Fibroblast of villous mesenchyme (primary cell): ENCODE results near the gene ZC3H4. TPM values are rescaled to one million over a fixed set of nuclear protein-coding genes. Genes with fewer than 3 reads are reported as not detected.

ENCODE experiments used
- DNase-seq: peaks from one replicate; pipeline ENCODE4 v3.0.0-alpha.2; 2010; ENCODE audit warnings: low read depth
- H3K4me3 ChIP-seq: 2 replicates; pipeline ENCODE4 v1.5.1; 2011; ENCODE audit warnings: low read depth, mild to moderate bottlenecking, low read length
- CTCF ChIP-seq: IDR thresholded peaks from 2 replicates; pipeline ENCODE4 v1.5.1; 2012; ENCODE audit warnings: low read depth, mild to moderate bottlenecking, low read length; ENCODE audit not compliant: insufficient read depth
- total RNA-seq: library from RNA; depleted of rRNA; stranded (reverse); fragments of >200 nt; gene quantifications from 2 replicates; pipeline ENCODE4 v1.2.3, GENCODE V29; 2012

The ZC3H4 gene
- total RNA-seq, 1 donor = 16.0 TPM

- peak; percentile 87 for DNase-seq
- H3K4me3 ChIP-seq = peak overlapping the region; percentile 48
- TF ChIP-seq CTCF = no peak
Measured at GRCh38 chr19:47049307-47049700, 64.3 kb downstream of the ZC3H4 start.

- no peak for TF ChIP-seq CTCF
Measured at GRCh38 chr19:47047763-47048405, 65.7 kb downstream of the ZC3H4 start.

GRCh38 chr19:47047272-47047762, 66.3 kb downstream of the ZC3H4 start:
- DNase-seq = no peak
- TF ChIP-seq CTCF = no peak
- peak overlapping the region; percentile 79 for H3K4me3 ChIP-seq

More at GRCh38 chr19:47047763-47048405, 65.7 kb downstream of the ZC3H4 start:
- peak; percentile 93 for DNase-seq
- H3K4me3 ChIP-seq = peak overlapping the region; percentile 79

GRCh38 chr19:47045867-47046470, 67.6 kb downstream of the ZC3H4 start:
- H3K4me3 ChIP-seq = no peak overlapping the region
- no peak for TF ChIP-seq CTCF
- DNase-seq = no peak

- TF ChIP-seq CTCF = no peak
- no peak for DNase-seq
- H3K4me3 ChIP-seq = no peak overlapping the region
Measured at GRCh38 chr19:47044946-47045866, 68.4 kb downstream of the ZC3H4 start.

GRCh38 chr19:47040869-47041268, 72.7 kb downstream of the ZC3H4 start:
- H3K4me3 ChIP-seq = no peak overlapping the region

More at GRCh38 chr19:47040869-47041268, 72.7 kb downstream of the ZC3H4 start:
- no peak for DNase-seq
- TF ChIP-seq CTCF = no peak
